K562 (cell line): Measurements from ENCODE around the gene KIAA0930. TPM values are rescaled to one million over a fixed set of nuclear protein-coding genes. Genes with fewer than 3 reads are reported as not detected.

ENCODE experiments used
- BCLAF1 ChIP-seq, 2 experiments: fragments of 450-650 bp in 1 of 2; IDR thresholded peaks; 2 replicates each; pipeline ENCODE4 v1.6.1; 2011 to 2017; ENCODE audit warnings: low read depth in 2 of 2, antibody characterized with exemption in 1 of 2, borderline replicate concordance in 1 of 2, low read length in 1 of 2, mild to moderate bottlenecking in 1 of 2, mixed read lengths in 1 of 2; ENCODE audit not compliant: control insufficient read depth in 1 of 2
- CREB5 ChIP-seq: fragments of 250-450 bp; sonication (Bioruptor Pico); IDR thresholded peaks from 2 replicates; pipeline ENCODE4 v1.5.0; 2020; ENCODE audit warnings: mild to moderate bottlenecking
- FIP1L1 ChIP-seq: fragments of 200-400 bp; formaldehyde crosslinking; IDR thresholded peaks from 2 replicates; pipeline ENCODE4 v1.6.1; 2018; ENCODE audit warnings: mild to moderate bottlenecking, low read depth, low read length; ENCODE audit not compliant: poor library complexity, severe bottlenecking
- HNRNPL ChIP-seq: fragments of 200-400 bp; formaldehyde crosslinking; IDR thresholded peaks from 2 replicates; pipeline ENCODE4 v1.6.1; 2017; ENCODE audit warnings: low read depth, mild to moderate bottlenecking, low read length
- MTA1 ChIP-seq: fragments of 450-650 bp; IDR thresholded peaks from 2 replicates; pipeline ENCODE4 v1.6.1; 2017; ENCODE audit warnings: borderline replicate concordance
- NBN ChIP-seq: fragments of 450-650 bp; IDR thresholded peaks from 2 replicates; pipeline ENCODE4 v1.6.1; 2016; ENCODE audit warnings: low read depth, mild to moderate bottlenecking
- NEUROD1 ChIP-seq: fragments of 150-350 bp; IDR thresholded peaks from 2 replicates; pipeline ENCODE4 v1.6.1; 2014; ENCODE audit warnings: borderline replicate concordance, low read length, low read depth; ENCODE audit not compliant: partially characterized antibody
- REST ChIP-seq, 2 experiments: fragments of 450-650 bp; formaldehyde crosslinking in 1 of 2; IDR thresholded peaks; 2 replicates each; pipeline versions ENCODE4 v1.4.0 to v1.6.1; 2014 to 2020; ENCODE audit warnings: mild to moderate bottlenecking in 2 of 2, borderline replicate concordance in 1 of 2, low read depth in 1 of 2
- SLC30A9 ChIP-seq: fragments of 250-450 bp; sonication (Bioruptor Pico); IDR thresholded peaks from 2 replicates; pipeline ENCODE4 v1.8.0; 2022; ENCODE audit warnings: mild to moderate bottlenecking, moderate library complexity
- SRSF1 ChIP-seq: fragments of 200-400 bp; formaldehyde crosslinking; IDR thresholded peaks from 2 replicates; pipeline ENCODE4 v1.6.1; 2017; ENCODE audit warnings: mild to moderate bottlenecking, low read depth, low read length, moderate library complexity
- TFAM ChIP-seq: fragments of 250-450 bp; sonication (Bioruptor Pico); conservative IDR thresholded peaks from 2 replicates; pipeline ENCODE4 v1.5.0; 2021; ENCODE audit warnings: mild to moderate bottlenecking, moderate library complexity
- ZNF354B ChIP-seq: fragments of 250-450 bp; sonication (Bioruptor Pico); IDR thresholded peaks from 2 replicates; pipeline ENCODE4 v1.4.0; 2020
- polyA plus RNA-seq, 8 experiments: library from polyadenylated mRNA; depleted of rRNA in 4 of 8; stranded (reverse) in 5 of 8; unstranded in 3 of 8; fragments of >200 nt; fragmentation: Nextera tagmentation in 2 of 8; fragmentation: Illumina TruSeq in 1 of 8; extraction: Ambion mirVana in 2 of 8; extraction: Trizol in 1 of 8; gene quantifications; 2 replicates each; pipeline versions ENCODE4 v1.2.1 to v1.2.3, GENCODE V29; 2011 to 2014; ENCODE audit warnings: inconsistent platforms in 1 of 8, missing spikeins in 1 of 8
- total RNA-seq, 7 experiments: library from RNA; depleted of rRNA in 6 of 7; stranded (reverse); fragments of >200 nt in 6 of 7; fragmentation: Illumina TruSeq in 2 of 7; extraction: Trizol in 2 of 7; gene quantifications; 2 replicates each; pipeline versions ENCODE4 v1.2.1 to v1.2.3, GENCODE V29; 2011 to 2021; ENCODE audit warnings: low replicate concordance in 1 of 7

The KIAA0930 gene
- total and polyA plus RNA-seq, 9 of the 15 experiments (the other 6 are each of a cell fraction or from before 2014, with no cell fraction given) = 0.24 to 12.1 (median 6.4) TPM

- TF ChIP-seq NEUROD1 (no peak), NBN (peak; percentile 21; the same call in 1 of the 2 replicates), REST (IDR thresholded peaks at IDR 0.05; ENCODE audit: borderline replicate concordance) (no peak), REST (CRISPR knock-in tag; IDR thresholded peaks at IDR 0.05; ENCODE audit: low read depth) (no peak), ZNF354B (CRISPR knock-in tag) (no peak), SRSF1 (no peak), MTA1 (0 out of 2 replicates have a peak, but pooled peaks have one; percentile 38), CREB5 (CRISPR knock-in tag) (no peak), BCLAF1 (IDR thresholded peaks at IDR 0.05; ENCODE audit: borderline replicate concordance in 1 of 2, control insufficient read depth in 1 of 2, low read depth in 2 of 2, low read length in 1 of 2) (no peak), HNRNPL (no peak), SLC30A9 (CRISPR knock-in tag) (no peak), FIP1L1 (no peak), TFAM (CRISPR knock-in tag) (no peak)
Measured at GRCh38 chr22:45169591-45170466, 70.9 kb downstream of the KIAA0930 start (continued).
